ENCODE results near the gene BSN.

DNA sequence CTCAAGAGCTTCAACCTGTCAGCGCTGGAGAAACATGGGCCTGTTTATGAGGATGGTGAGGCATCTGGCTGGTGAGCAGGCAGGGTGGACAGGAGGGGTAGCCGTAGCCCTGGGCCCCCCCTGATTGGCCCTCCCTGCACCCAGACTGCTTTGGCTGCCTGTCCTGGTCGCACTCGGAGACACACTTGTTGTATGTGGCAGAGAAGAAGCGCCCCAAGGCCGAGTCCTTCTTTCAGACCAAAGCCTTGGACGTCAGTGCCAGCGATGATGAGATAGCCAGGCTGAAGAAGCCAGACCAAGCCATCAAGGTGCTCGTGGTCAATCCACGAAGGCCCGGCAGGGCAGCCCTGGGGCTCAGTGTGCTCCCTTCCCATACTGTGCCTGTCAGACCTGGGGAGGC is 121.6 kb downstream of the BSN start:
- TF ChIP-seq, protein P1, sequence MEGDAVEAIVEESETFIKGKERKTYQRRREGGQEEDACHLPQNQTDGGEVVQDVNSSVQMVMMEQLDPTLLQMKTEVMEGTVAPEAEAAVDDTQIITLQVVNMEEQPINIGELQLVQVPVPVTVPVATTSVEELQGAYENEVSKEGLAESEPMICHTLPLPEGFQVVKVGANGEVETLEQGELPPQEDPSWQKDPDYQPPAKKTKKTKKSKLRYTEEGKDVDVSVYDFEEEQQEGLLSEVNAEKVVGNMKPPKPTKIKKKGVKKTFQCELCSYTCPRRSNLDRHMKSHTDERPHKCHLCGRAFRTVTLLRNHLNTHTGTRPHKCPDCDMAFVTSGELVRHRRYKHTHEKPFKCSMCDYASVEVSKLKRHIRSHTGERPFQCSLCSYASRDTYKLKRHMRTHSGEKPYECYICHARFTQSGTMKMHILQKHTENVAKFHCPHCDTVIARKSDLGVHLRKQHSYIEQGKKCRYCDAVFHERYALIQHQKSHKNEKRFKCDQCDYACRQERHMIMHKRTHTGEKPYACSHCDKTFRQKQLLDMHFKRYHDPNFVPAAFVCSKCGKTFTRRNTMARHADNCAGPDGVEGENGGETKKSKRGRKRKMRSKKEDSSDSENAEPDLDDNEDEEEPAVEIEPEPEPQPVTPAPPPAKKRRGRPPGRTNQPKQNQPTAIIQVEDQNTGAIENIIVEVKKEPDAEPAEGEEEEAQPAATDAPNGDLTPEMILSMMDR (IDR thresholded peaks at IDR 0.05), result no peak
- TF ChIP-seq POLR2A (IDR thresholded peaks at IDR 0.05), result no peak
- TF ChIP-seq EP300 (IDR thresholded peaks at IDR 0.05), result no peak
- no peak for TF ChIP-seq POLR2AphosphoS5 (IDR thresholded peaks at IDR 0.05)

All from suprapubic skin (tissue), 4 donors.